MM.1S (cell line): ENCODE results near the gene DNAH7.

Experiments used
- DNase-seq: peaks from one replicate; pipeline ENCODE4 v3.0.0-alpha.2; 2015
- H2AFZ ChIP-seq: fragments of 300-600 bp; sonication (generic); 2 replicates; pipeline ENCODE4 v1.6.0; 2016; ENCODE audit warnings: antibody characterized with exemption, low read length
- H3F3A ChIP-seq: fragments of 300-600 bp; sonication (generic); 2 replicates; pipeline ENCODE4 v1.6.1; 2016; ENCODE audit warnings: mild to moderate bottlenecking, antibody characterized with exemption, low read length, moderate library complexity, mixed read lengths; ENCODE audit not compliant: insufficient read depth
- H3K27ac ChIP-seq: fragments of 300-600 bp; sonication (generic); 2 replicates; pipeline ENCODE4 v1.5.1; 2016; ENCODE audit warnings: mild to moderate bottlenecking, low read length
- H3K27me3 ChIP-seq: fragments of 300-600 bp; sonication (generic); replicated peaks from 2 replicates; pipeline ENCODE4 v1.6.0; 2016; ENCODE audit warnings: low read length; ENCODE audit not compliant: insufficient read depth
- H3K36me3 ChIP-seq: fragments of 300-600 bp; sonication (generic); replicated peaks from 2 replicates; pipeline ENCODE4 v1.6.1; 2016; ENCODE audit warnings: mild to moderate bottlenecking, low read length, mixed read lengths; ENCODE audit not compliant: insufficient read depth
- H3K4me1 ChIP-seq: fragments of 300-600 bp; sonication (generic); 2 replicates; pipeline ENCODE4 v1.6.1; 2016; ENCODE audit warnings: low read length, mixed read lengths
- H3K4me2 ChIP-seq: fragments of 300-600 bp; sonication (generic); 2 replicates; pipeline ENCODE4 v1.6.0; 2016; ENCODE audit warnings: low read depth, low read length
- H3K4me3 ChIP-seq: fragments of 300-600 bp; sonication (generic); 2 replicates; pipeline ENCODE4 v1.5.1; 2016; ENCODE audit warnings: low read length, mixed read lengths
- H3K79me2 ChIP-seq: fragments of 300-600 bp; sonication (generic); 2 replicates; pipeline ENCODE4 v1.6.1; 2016; ENCODE audit warnings: mixed run types, low read length, mixed read lengths
- H3K9ac ChIP-seq: fragments of 300-600 bp; sonication (generic); 2 replicates; pipeline ENCODE4 v1.6.1; 2016; ENCODE audit warnings: low read length, mixed read lengths
- H3K9me2 ChIP-seq: fragments of 300-600 bp; sonication (generic); replicated peaks from 2 replicates; pipeline ENCODE4 v1.6.1; 2016; ENCODE audit warnings: mild to moderate bottlenecking, low read length, mixed read lengths; ENCODE audit not compliant: insufficient read depth
- H3K9me3 ChIP-seq: fragments of 300-600 bp; sonication (generic); replicated peaks from 2 replicates; pipeline ENCODE4 v1.6.1; 2016; ENCODE audit warnings: mild to moderate bottlenecking, low read length, mixed read lengths; ENCODE audit not compliant: insufficient read depth
- H4K20me1 ChIP-seq: fragments of 300-600 bp; sonication (generic); 2 replicates; pipeline ENCODE4 v1.6.1; 2016; ENCODE audit warnings: mild to moderate bottlenecking, low read length, moderate library complexity, mixed read lengths; ENCODE audit not compliant: insufficient read depth
- EZH2 ChIP-seq: fragments of 300-600 bp; sonication (generic); optimal IDR thresholded peaks from 2 replicates; pipeline ENCODE3; 2017; ENCODE audit warnings: low read depth, mild to moderate bottlenecking, antibody characterized with exemption, low read length, mixed read lengths
- EZH2phosphoT487 ChIP-seq: fragments of 300-600 bp; sonication (generic); IDR thresholded peaks from 2 replicates; pipeline ENCODE4 v1.6.1; 2018; ENCODE audit warnings: antibody characterized with exemption, low read length
- TF ChIP-seq, protein P1 (sequence below): fragments of 300-600 bp; sonication (generic); IDR thresholded peaks from 2 replicates; pipeline ENCODE4 v1.5.1; 2016; ENCODE audit warnings: antibody characterized with exemption, low read length, mixed read lengths

The DNAH7 gene

DNA sequence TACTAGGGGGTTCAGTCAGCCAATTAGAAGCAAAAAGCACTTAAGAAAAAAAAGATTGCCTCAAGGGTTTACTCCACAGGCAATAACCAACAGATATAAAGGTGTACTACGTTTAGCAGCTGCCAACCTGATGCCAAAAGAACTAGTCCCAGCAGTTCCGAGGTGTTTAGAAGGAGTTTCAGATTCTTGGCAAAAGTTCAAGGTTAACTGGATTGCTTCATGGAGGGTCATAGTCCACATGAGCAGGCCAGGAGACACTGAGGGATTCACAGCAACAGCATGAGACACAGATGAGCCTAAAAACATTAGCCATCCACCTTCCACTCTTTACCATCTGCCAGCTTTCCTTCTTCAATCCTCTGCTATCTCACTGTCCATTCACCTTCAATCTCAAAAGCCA lies 4.9 kb upstream of the DNAH7 start:
- TF ChIP-seq EZH2phosphoT487 (no peak), EZH2 (no peak)
- TF ChIP-seq, protein P1, sequence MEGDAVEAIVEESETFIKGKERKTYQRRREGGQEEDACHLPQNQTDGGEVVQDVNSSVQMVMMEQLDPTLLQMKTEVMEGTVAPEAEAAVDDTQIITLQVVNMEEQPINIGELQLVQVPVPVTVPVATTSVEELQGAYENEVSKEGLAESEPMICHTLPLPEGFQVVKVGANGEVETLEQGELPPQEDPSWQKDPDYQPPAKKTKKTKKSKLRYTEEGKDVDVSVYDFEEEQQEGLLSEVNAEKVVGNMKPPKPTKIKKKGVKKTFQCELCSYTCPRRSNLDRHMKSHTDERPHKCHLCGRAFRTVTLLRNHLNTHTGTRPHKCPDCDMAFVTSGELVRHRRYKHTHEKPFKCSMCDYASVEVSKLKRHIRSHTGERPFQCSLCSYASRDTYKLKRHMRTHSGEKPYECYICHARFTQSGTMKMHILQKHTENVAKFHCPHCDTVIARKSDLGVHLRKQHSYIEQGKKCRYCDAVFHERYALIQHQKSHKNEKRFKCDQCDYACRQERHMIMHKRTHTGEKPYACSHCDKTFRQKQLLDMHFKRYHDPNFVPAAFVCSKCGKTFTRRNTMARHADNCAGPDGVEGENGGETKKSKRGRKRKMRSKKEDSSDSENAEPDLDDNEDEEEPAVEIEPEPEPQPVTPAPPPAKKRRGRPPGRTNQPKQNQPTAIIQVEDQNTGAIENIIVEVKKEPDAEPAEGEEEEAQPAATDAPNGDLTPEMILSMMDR, result no peak
- no peak overlapping the region for H3K4me2 ChIP-seq
- H3F3A ChIP-seq, result peaks cover 4% of the 10 kb centered on the region
- peaks cover 15% of the 10 kb centered on the region for H3K4me1 ChIP-seq
- no peak overlapping the region for H2AFZ ChIP-seq
- no peak for DNase-seq
- H3K27me3 ChIP-seq, result no peaks in the 10 kb centered on the region
- no peak overlapping the region for H3K4me3 ChIP-seq
- no peak overlapping the region for H3K27ac ChIP-seq
- no peaks in the 10 kb centered on the region for H3K36me3 ChIP-seq
- no peaks in the 10 kb centered on the region for H3K9me2 ChIP-seq
- H3K9ac ChIP-seq, result no peak overlapping the region
- H3K9me3 ChIP-seq, result no peaks in the 10 kb centered on the region
- no peaks in the 10 kb centered on the region for H3K79me2 ChIP-seq
- no peaks in the 10 kb centered on the region for H4K20me1 ChIP-seq

DNA sequence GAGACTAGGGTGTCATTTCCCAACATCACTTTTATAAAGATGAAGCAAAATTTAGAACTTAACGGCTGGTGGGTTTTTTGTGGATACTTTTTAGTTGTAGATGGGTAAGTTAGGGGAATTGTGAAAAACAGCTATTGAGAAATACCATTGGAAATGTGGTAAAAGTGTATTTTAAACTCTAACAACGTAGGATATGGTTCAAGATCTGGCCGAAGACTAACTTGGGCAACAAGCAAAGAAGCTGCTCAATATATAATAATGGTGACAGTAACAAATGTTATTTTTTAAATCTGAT lies 1.6 kb downstream of the DNAH7 start:
- H4K20me1 ChIP-seq, result no peaks in the 10 kb centered on the region
- H3K9me3 ChIP-seq, result no peaks in the 10 kb centered on the region
- no peak for DNase-seq
- H3K36me3 ChIP-seq, result no peaks in the 10 kb centered on the region
- H2AFZ ChIP-seq, result no peak overlapping the region
- peaks cover 7% of the 10 kb centered on the region; the same call in 1 of the 2 replicates for H3F3A ChIP-seq
- H3K79me2 ChIP-seq, result no peaks in the 10 kb centered on the region
- TF ChIP-seq EZH2, result no peak
- TF ChIP-seq EZH2phosphoT487, result no peak
- TF ChIP-seq, protein P1, result no peak
- no peak overlapping the region for H3K9ac ChIP-seq
- peak overlapping the region; percentile 22; the same call in 1 of the 2 replicates for H3K4me2 ChIP-seq
- H3K9me2 ChIP-seq, result no peaks in the 10 kb centered on the region
- H3K27ac ChIP-seq, result no peak overlapping the region
- peaks cover 7% of the 10 kb centered on the region for H3K4me1 ChIP-seq
- H3K27me3 ChIP-seq, result no peaks in the 10 kb centered on the region
- no peak overlapping the region for H3K4me3 ChIP-seq

DNA sequence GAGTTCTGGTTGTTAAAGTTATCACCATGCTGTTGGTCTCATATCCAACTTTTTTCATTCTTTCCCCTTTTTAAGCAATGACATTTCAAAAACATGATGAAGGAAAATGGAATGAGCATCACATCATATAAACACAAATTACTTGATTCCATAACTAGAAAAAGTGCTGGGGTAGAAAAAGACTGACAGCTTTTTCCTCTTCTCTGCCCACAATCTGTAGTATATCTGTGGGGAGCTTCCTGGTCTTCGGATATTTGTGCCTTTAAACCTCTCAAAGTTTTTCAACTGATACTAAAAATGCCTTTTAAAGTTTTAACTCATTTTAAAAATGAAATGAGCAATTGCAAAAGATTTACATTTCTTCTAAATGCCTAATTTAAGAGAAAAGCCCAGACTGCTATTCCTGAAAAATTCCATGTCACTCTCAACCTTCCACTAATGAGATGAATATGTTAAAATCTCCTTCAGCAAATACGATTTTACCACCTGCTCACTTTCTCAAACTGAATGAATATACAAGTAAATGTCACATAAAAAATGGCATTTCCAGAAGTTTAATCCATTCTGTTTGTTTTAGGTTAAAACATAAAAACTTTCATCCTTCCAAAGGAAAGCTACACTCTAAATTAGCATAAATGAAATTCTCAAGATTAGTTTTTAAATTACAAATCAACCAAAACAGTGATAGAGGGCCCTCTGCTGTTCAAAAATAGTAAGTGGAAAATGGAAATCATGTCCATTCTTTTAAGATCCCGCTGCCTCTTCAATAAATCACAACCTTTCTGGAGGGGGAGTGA lies 2.1 kb downstream of the DNAH7 start:
- Histone ChIP-seq H3K27me3 (no peaks in the 10 kb centered on the region), H3K4me3 (no peak overlapping the region), H3K36me3 (no peaks in the 10 kb centered on the region), H4K20me1 (no peaks in the 10 kb centered on the region), H3K9me2 (no peaks in the 10 kb centered on the region), H3K27ac (no peak overlapping the region), H3K79me2 (no peaks in the 10 kb centered on the region), H3F3A (peaks cover 7% of the 10 kb centered on the region; the same call in 1 of the 2 replicates), H3K9ac (no peak overlapping the region), H3K4me2 (peak overlapping the region; percentile 22; the same call in 1 of the 2 replicates), H3K9me3 (no peaks in the 10 kb centered on the region), H2AFZ (no peak overlapping the region), H3K4me1 (peaks cover 7% of the 10 kb centered on the region)
- TF ChIP-seq EZH2phosphoT487, result no peak
- TF ChIP-seq, protein P1, result peak; percentile 75
- peak; percentile 44 for DNase-seq
